PC-3 (cell line): ENCODE data around the gene INTS1. TPM values are rescaled to one million over a fixed set of nuclear protein-coding genes. Genes with fewer than 3 reads are reported as not detected.

Experiments
- ATAC-seq: fragments of 200-7000 bp; cut with Tn5 transposase; 2 replicates; pipeline ENCODE4 v1.9.1; 2020; ENCODE audit warnings: mild to moderate bottlenecking, moderate library complexity
- BruUV-seq: library from RNA; stranded (reverse); fragments of 400-500 nt; replicated peaks from 2 replicates; lab custom pipeline; 2021; lab: Mats Ljungman, UMichigan
- CTCF ChIA-PET: fragments of 300-600 bp; sonication (Branson Sonifier 250); formaldehyde crosslinking; loops from one replicate; lab custom pipeline; 2022; ENCODE audit warnings: antibody characterized with exemption; lab: Charles Lee
- POLR2A ChIA-PET: fragments of 300-600 bp; sonication (Branson Sonifier 250); formaldehyde crosslinking; loops from one replicate; lab custom pipeline; 2022; ENCODE audit warnings: antibody characterized with exemption; ENCODE audit not compliant: unreplicated experiment; lab: Charles Lee
- DNase-seq: peaks from one replicate; pipeline ENCODE4 v3.0.0-alpha.2; 2015
- H2AFZ ChIP-seq: fragments of 300-600 bp; sonication (generic); 2 replicates; pipeline ENCODE4 v1.6.0; 2016; ENCODE audit warnings: antibody characterized with exemption, low read length
- H3F3A ChIP-seq: fragments of 300-600 bp; sonication (generic); one replicate; pipeline ENCODE4 v1.6.0; 2017; ENCODE audit warnings: antibody characterized with exemption, low read length, control low read depth, mild to moderate bottlenecking; ENCODE audit not compliant: unreplicated experiment
- H3K27ac ChIP-seq: fragments of 300-600 bp; sonication (generic); 2 replicates; pipeline ENCODE4 v1.5.1; 2016; ENCODE audit warnings: mild to moderate bottlenecking, low read length
- H3K27me3 ChIP-seq: fragments of 300-600 bp; sonication (generic); 2 replicates; pipeline ENCODE4 v1.6.1; 2016; ENCODE audit warnings: low read length, mixed read lengths
- H3K36me3 ChIP-seq: fragments of 300-600 bp; sonication (generic); 2 replicates; pipeline ENCODE4 v1.6.1; 2016; ENCODE audit warnings: low read depth, mixed run types, low read length, mixed read lengths
- H3K4me1 ChIP-seq: fragments of 300-600 bp; sonication (generic); 2 replicates; pipeline ENCODE4 v1.5.1; 2016; ENCODE audit warnings: low read length; ENCODE audit not compliant: insufficient read depth
- H3K4me2 ChIP-seq: fragments of 300-600 bp; sonication (generic); 2 replicates; pipeline ENCODE4 v1.6.0; 2016; ENCODE audit warnings: low read length
- H3K4me3 ChIP-seq: fragments of 300-600 bp; sonication (generic); 2 replicates; pipeline ENCODE4 v1.5.1; 2016; ENCODE audit warnings: mild to moderate bottlenecking, low read length, mixed read lengths
- H3K79me2 ChIP-seq: fragments of 300-600 bp; sonication (generic); 2 replicates; pipeline ENCODE4 v1.6.1; 2017; ENCODE audit warnings: low read length, mixed read lengths
- H3K9ac ChIP-seq: fragments of 300-600 bp; sonication (generic); 2 replicates; pipeline ENCODE4 v1.6.0; 2016; ENCODE audit warnings: mild to moderate bottlenecking, low read length
- H3K9me2 ChIP-seq: fragments of 300-600 bp; sonication (generic); replicated peaks from 2 replicates; pipeline ENCODE4 v1.6.1; 2016; ENCODE audit warnings: mixed run types, low read length, mixed read lengths
- H3K9me3 ChIP-seq: fragments of 300-600 bp; sonication (generic); 2 replicates; pipeline ENCODE4 v1.6.1; 2016; ENCODE audit warnings: low read length, mixed read lengths
- H4K20me1 ChIP-seq: fragments of 300-600 bp; sonication (generic); 2 replicates; pipeline ENCODE4 v1.6.1; 2016; ENCODE audit warnings: low read length, mixed read lengths
- EZH2 ChIP-seq: fragments of 300-600 bp; sonication (generic); IDR thresholded peaks from one replicate; pipeline ENCODE4 v1.6.1; 2017; ENCODE audit warnings: antibody characterized with exemption, mild to moderate bottlenecking, low read length; ENCODE audit not compliant: unreplicated experiment
- EZH2phosphoT487 ChIP-seq: fragments of 300-600 bp; sonication (generic); IDR thresholded peaks from 2 replicates; pipeline ENCODE4 v1.6.1; 2018; ENCODE audit warnings: mild to moderate bottlenecking, antibody characterized with exemption, low read length, borderline replicate concordance
- intact Hi-C: fragments of 100-400 bp; cut with micrococcal nuclease; formaldehyde crosslinking; loops from 2 replicates; pipeline ENCODE4 v1.9.0; 2023
- total RNA-seq: library from RNA; depleted of rRNA; stranded (reverse); fragments of >200 nt; gene quantifications from 2 replicates; pipeline ENCODE4 v1.2.3, GENCODE V29; 2014
- TF ChIP-seq, protein P1 (sequence below): fragments of 300-600 bp; sonication (generic); conservative IDR thresholded peaks from 2 replicates; pipeline ENCODE4 v1.5.1; 2017; ENCODE audit warnings: antibody characterized with exemption, low read depth, mild to moderate bottlenecking, low read length

Gene INTS1
- total RNA-seq, 1 experiment from 2014 or later, result 62.9 TPM

- H3K4me3 ChIP-seq, result no peak overlapping the region
- no peaks in the 10 kb centered on the region for H3K9me2 ChIP-seq
- H3K9me3 ChIP-seq, result no peaks in the 10 kb centered on the region
- no peak for DNase-seq
- ATAC-seq, result no peak
- BruUV-seq, result no TSS peak
- H3K27me3 ChIP-seq, result no peaks in the 10 kb centered on the region
- no peak overlapping the region for H3K4me2 ChIP-seq
- no peaks in the 10 kb centered on the region for H4K20me1 ChIP-seq
- H3K27ac ChIP-seq, result no peak overlapping the region
- H2AFZ ChIP-seq, result no peak overlapping the region
- ChIA-PET POLR2A (no interaction called here), CTCF (no interaction called here)
- intact Hi-C loops, result no loop called here
- no peak overlapping the region for H3K9ac ChIP-seq
- H3K79me2 ChIP-seq, result no peaks in the 10 kb centered on the region
- H3F3A ChIP-seq, result no peaks in the 10 kb centered on the region
- no peaks in the 10 kb centered on the region for H3K4me1 ChIP-seq
- peaks cover 8% of the 10 kb centered on the region; the same call in 1 of the 2 replicates for H3K36me3 ChIP-seq
- TF ChIP-seq EZH2 (no peak), EZH2phosphoT487 (no peak)
- TF ChIP-seq, protein P1, sequence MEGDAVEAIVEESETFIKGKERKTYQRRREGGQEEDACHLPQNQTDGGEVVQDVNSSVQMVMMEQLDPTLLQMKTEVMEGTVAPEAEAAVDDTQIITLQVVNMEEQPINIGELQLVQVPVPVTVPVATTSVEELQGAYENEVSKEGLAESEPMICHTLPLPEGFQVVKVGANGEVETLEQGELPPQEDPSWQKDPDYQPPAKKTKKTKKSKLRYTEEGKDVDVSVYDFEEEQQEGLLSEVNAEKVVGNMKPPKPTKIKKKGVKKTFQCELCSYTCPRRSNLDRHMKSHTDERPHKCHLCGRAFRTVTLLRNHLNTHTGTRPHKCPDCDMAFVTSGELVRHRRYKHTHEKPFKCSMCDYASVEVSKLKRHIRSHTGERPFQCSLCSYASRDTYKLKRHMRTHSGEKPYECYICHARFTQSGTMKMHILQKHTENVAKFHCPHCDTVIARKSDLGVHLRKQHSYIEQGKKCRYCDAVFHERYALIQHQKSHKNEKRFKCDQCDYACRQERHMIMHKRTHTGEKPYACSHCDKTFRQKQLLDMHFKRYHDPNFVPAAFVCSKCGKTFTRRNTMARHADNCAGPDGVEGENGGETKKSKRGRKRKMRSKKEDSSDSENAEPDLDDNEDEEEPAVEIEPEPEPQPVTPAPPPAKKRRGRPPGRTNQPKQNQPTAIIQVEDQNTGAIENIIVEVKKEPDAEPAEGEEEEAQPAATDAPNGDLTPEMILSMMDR, result no peak
Observed at GRCh38 chr7:1487466-1487865, 16.7 kb downstream of the INTS1 start.

DNA sequence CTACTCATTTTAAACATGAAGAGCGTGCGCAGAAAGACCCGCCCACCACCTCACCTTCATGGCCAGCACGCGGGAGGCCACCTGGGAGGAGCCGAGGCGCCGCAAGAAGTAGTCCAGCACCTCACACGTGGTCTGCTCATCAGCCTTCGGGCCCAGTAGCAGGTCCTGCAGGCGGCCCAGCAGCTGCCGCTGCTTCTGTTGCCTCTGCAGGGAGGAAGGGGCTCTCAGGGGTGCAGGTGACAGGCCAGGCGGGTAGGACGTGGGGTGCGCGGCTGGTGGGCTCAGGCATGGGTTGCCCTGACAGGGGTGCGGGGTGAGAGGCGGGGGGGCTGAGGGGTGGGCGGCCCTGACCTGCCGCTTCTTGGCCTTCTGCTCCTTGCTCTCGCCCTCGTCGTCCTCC lies 17.6 kb downstream of the INTS1 start:
- TF ChIP-seq EZH2, result no peak
- TF ChIP-seq, protein P1, result no peak
- no peak for TF ChIP-seq EZH2phosphoT487
- Histone ChIP-seq H3K9ac (no peak overlapping the region), H3K4me3 (no peak overlapping the region), H4K20me1 (no peaks in the 10 kb centered on the region), H3K79me2 (no peaks in the 10 kb centered on the region), H3K27me3 (no peaks in the 10 kb centered on the region), H3F3A (no peaks in the 10 kb centered on the region), H3K36me3 (peaks cover 8% of the 10 kb centered on the region; the same call in 1 of the 2 replicates), H3K9me2 (no peaks in the 10 kb centered on the region), H3K4me1 (no peaks in the 10 kb centered on the region), H3K4me2 (no peak overlapping the region), H2AFZ (no peak overlapping the region), H3K27ac (no peak overlapping the region), H3K9me3 (no peaks in the 10 kb centered on the region)
- POLR2A ChIA-PET, result no interaction called here
- DNase-seq (no peak), ATAC-seq (no peak)
- BruUV-seq, result no TSS peak
- intact Hi-C loops, result no loop called here
- CTCF ChIA-PET, result no interaction called here

DNA sequence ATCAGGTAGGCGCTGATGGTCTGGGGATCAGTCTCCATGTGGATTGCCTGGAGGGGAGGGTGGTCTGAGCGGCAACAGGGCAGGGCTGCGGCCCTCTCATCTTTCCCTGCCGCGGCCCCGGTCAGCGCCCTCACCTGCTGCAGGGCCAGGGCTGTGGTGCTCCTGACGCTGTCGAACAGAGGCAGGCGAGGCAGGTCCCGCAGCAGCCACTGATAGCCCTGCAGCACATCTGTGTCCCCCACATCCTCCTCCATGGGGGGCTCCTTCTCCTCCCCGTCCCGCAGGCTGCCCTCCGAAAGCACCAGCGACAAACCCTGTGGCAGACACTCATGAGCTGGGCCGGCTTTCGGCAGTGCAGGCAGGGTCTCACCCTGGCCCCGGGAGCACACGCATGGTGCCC lies 19.0 kb downstream of the INTS1 start:
- Histone ChIP-seq H3K9me3 (no peaks in the 10 kb centered on the region), H3K36me3 (peaks cover 8% of the 10 kb centered on the region; the same call in 1 of the 2 replicates), H3K27me3 (no peaks in the 10 kb centered on the region), H3K4me1 (no peaks in the 10 kb centered on the region), H3F3A (no peaks in the 10 kb centered on the region), H4K20me1 (no peaks in the 10 kb centered on the region), H2AFZ (no peak overlapping the region), H3K9me2 (no peaks in the 10 kb centered on the region), H3K9ac (no peak overlapping the region), H3K27ac (no peak overlapping the region), H3K79me2 (no peaks in the 10 kb centered on the region), H3K4me3 (no peak overlapping the region), H3K4me2 (no peak overlapping the region)
- DNase-seq (no peak), ATAC-seq (no peak)
- ChIA-PET CTCF (no interaction called here), POLR2A (no interaction called here)
- no TSS peak for BruUV-seq
- intact Hi-C loops, result no loop called here
- no peak for TF ChIP-seq EZH2
- TF ChIP-seq, protein P1, result no peak
- TF ChIP-seq EZH2phosphoT487, result no peak
